Cardiac muscle cell (in vitro differentiated cells and primary cell): Measurements from ENCODE around the gene EXOC4. TPM values are rescaled to one million over a fixed set of nuclear protein-coding genes. Genes with fewer than 3 reads are reported as not detected.

Experiments used
- DNase-seq, 2 donors: peaks; one replicate each; pipeline versions ENCODE4 v3.0.0 to v3.0.0-alpha.2; 2010 to 2017; ENCODE audit warnings: low read depth in 1 of 2, low spot score in 1 of 2
- H3K27ac ChIP-seq: fragments of 200-600 bp; sonication (generic); 2 replicates; pipeline ENCODE4 v1.5.1; 2016
- H3K27me3 ChIP-seq: fragments of 200-600 bp; sonication (generic); 2 replicates; pipeline ENCODE4 v1.6.0; 2016; ENCODE audit warnings: control low read depth
- H3K36me3 ChIP-seq: fragments of 200-600 bp; sonication (generic); 2 replicates; pipeline ENCODE4 v1.5.1; 2016; ENCODE audit warnings: control low read depth
- H3K4me1 ChIP-seq: fragments of 200-600 bp; sonication (generic); 2 replicates; pipeline ENCODE4 v1.8.1; 2017; ENCODE audit warnings: low read depth, mild to moderate bottlenecking, mixed run types
- H3K4me3 ChIP-seq: fragments of 200-600 bp; sonication (generic); 2 replicates; pipeline ENCODE4 v1.5.1; 2016; ENCODE audit warnings: mild to moderate bottlenecking
- H3K9me3 ChIP-seq: fragments of 200-600 bp; sonication (generic); 2 replicates; pipeline ENCODE4 v1.5.1; 2017; ENCODE audit warnings: low read depth, mild to moderate bottlenecking, control low read depth
- polyA plus RNA-seq: library from polyadenylated mRNA; unstranded; fragments of >200 nt; fragmentation: Nextera tagmentation; extraction: Ambion mirVana; gene quantifications from 2 replicates; pipeline ENCODE4 v1.2.1, GENCODE V29; 2016
- total RNA-seq: library from RNA; depleted of rRNA; stranded (reverse); fragments of >200 nt; gene quantifications from 2 replicates; pipeline ENCODE4 v1.2.3, GENCODE V29; 2016
- TF ChIP-seq, protein P1 (sequence below): IDR thresholded peaks from 2 replicates; pipeline ENCODE4 v1.5.1; 2012; ENCODE audit warnings: low read depth, mild to moderate bottlenecking, low read length

Gene EXOC4
- total and polyA plus RNA-seq, 2 experiments from 2014 or later = 33.6 to 46.0 TPM

- no peaks in the 10 kb centered on the region for H3K4me1 ChIP-seq
- no peak overlapping the region for H3K27ac ChIP-seq
- TF ChIP-seq, protein P1, sequence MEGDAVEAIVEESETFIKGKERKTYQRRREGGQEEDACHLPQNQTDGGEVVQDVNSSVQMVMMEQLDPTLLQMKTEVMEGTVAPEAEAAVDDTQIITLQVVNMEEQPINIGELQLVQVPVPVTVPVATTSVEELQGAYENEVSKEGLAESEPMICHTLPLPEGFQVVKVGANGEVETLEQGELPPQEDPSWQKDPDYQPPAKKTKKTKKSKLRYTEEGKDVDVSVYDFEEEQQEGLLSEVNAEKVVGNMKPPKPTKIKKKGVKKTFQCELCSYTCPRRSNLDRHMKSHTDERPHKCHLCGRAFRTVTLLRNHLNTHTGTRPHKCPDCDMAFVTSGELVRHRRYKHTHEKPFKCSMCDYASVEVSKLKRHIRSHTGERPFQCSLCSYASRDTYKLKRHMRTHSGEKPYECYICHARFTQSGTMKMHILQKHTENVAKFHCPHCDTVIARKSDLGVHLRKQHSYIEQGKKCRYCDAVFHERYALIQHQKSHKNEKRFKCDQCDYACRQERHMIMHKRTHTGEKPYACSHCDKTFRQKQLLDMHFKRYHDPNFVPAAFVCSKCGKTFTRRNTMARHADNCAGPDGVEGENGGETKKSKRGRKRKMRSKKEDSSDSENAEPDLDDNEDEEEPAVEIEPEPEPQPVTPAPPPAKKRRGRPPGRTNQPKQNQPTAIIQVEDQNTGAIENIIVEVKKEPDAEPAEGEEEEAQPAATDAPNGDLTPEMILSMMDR = no peak
- no peak overlapping the region for H3K4me3 ChIP-seq
- no peaks in the 10 kb centered on the region for H3K27me3 ChIP-seq
- DNase-seq = peak in 1 of 2 donors; percentile 42
- H3K9me3 ChIP-seq = no peaks in the 10 kb centered on the region
- no peaks in the 10 kb centered on the region for H3K36me3 ChIP-seq
These were observed 12.9 kb downstream of the EXOC4 start for GRCh38 chr7:133265821-133266220.

- Histone ChIP-seq H3K9me3 (no peaks in the 10 kb centered on the region), H3K36me3 (no peaks in the 10 kb centered on the region), H3K4me3 (no peak overlapping the region), H3K27ac (no peak overlapping the region), H3K27me3 (no peaks in the 10 kb centered on the region), H3K4me1 (no peaks in the 10 kb centered on the region)
- TF ChIP-seq, protein P1 = no peak
- DNase-seq = no peak
These were observed 15.5 kb downstream of the EXOC4 start for GRCh38 chr7:133268355-133268754.

- H3K4me3 ChIP-seq = no peak overlapping the region
- TF ChIP-seq, protein P1 = no peak
- no peak overlapping the region for H3K27ac ChIP-seq
- H3K36me3 ChIP-seq = peaks cover 5% of the 10 kb centered on the region
- no peaks in the 10 kb centered on the region for H3K27me3 ChIP-seq
- H3K9me3 ChIP-seq = no peaks in the 10 kb centered on the region
- no peak for DNase-seq
- peaks cover 8% of the 10 kb centered on the region for H3K4me1 ChIP-seq
These were observed 19.5 kb downstream of the EXOC4 start for GRCh38 chr7:133272336-133272735.

GRCh38 chr7:133273227-133273626, 20.3 kb downstream of the EXOC4 start:
- DNase-seq = no peak
- H3K27me3 ChIP-seq = no peaks in the 10 kb centered on the region
- no peak overlapping the region for H3K4me3 ChIP-seq
- H3K9me3 ChIP-seq = no peaks in the 10 kb centered on the region
- H3K27ac ChIP-seq = no peak overlapping the region
- H3K36me3 ChIP-seq = peaks cover 5% of the 10 kb centered on the region
- TF ChIP-seq, protein P1 = no peak
- peaks cover 8% of the 10 kb centered on the region for H3K4me1 ChIP-seq

- DNase-seq = no peak
- Histone ChIP-seq H3K4me1 (peaks cover 8% of the 10 kb centered on the region), H3K36me3 (peaks cover 5% of the 10 kb centered on the region), H3K4me3 (no peak overlapping the region), H3K9me3 (no peaks in the 10 kb centered on the region), H3K27me3 (no peaks in the 10 kb centered on the region), H3K27ac (no peak overlapping the region)
- TF ChIP-seq, protein P1 = no peak
These were observed 21.4 kb downstream of the EXOC4 start for GRCh38 chr7:133274265-133274664.

GRCh38 chr7:133275008-133275407, 22.1 kb downstream of the EXOC4 start:
- no peak for DNase-seq
- no peaks in the 10 kb centered on the region for H3K27me3 ChIP-seq
- TF ChIP-seq, protein P1 = no peak
- H3K4me1 ChIP-seq = peaks cover 8% of the 10 kb centered on the region
- H3K27ac ChIP-seq = no peak overlapping the region
- H3K36me3 ChIP-seq = peaks cover 5% of the 10 kb centered on the region
- no peak overlapping the region for H3K4me3 ChIP-seq
- no peaks in the 10 kb centered on the region for H3K9me3 ChIP-seq
